NCI-H146 treated with DMSO at 0.1 percent for 48 hours (cell line): Measurements from ENCODE around the gene ZNF700.
A peak's percentile ranks its signal among the peaks of the same experiment; 100 is the strongest.
"Not testable (repeated sequence)": the region's sequence is repeated elsewhere in the genome, so short reads cannot be mapped to it uniquely, and the experiment has no call there.

Experiments used
- DNase-seq: peaks from one replicate; lab custom pipeline; 2025; ENCODE audit not compliant: unreplicated experiment; lab: John Stamatoyannopoulos, UW

Gene ZNF700

GRCh38 chr19:11987405-11988281, 62.7 kb downstream of the ZNF700 start:
- DNase-seq, result peak; percentile 92

- DNase-seq, result no peak
These were observed 64.2 kb downstream of the ZNF700 start for GRCh38 chr19:11989112-11989456.

- DNase-seq, result not testable (repeated sequence)
These were observed 67.0 kb downstream of the ZNF700 start for GRCh38 chr19:11991921-11992320.

- no peak for DNase-seq
These were observed 70.3 kb downstream of the ZNF700 start for GRCh38 chr19:11995174-11995573.
